Naive thymus-derived CD4-positive, alpha-beta T cell (primary cell): ENCODE results near the gene FPR1. TPM values are rescaled to one million over a fixed set of nuclear protein-coding genes. Genes with fewer than 3 reads are reported as not detected.
A peak's percentile ranks its signal among the peaks of the same experiment; 100 is the strongest.

Experiments used
- ATAC-seq: fragments of 150-1000 bp; cut with Tn5 transposase; 2 replicates; pipeline ENCODE4 v1.10.0; 2021; ENCODE audit warnings: mild to moderate bottlenecking, moderate library complexity
- CTCF ChIA-PET: fragments of 350-600 bp; sonication (Branson Sonifier 250); formaldehyde crosslinking; loops from one replicate; lab custom pipeline; 2021; ENCODE audit warnings: antibody characterized with exemption; lab: Charles Lee
- POLR2A ChIA-PET: fragments of 350-600 bp; sonication (Branson Sonifier 250); formaldehyde crosslinking; loops from one replicate; lab custom pipeline; 2021; ENCODE audit warnings: antibody characterized with exemption, inconsistent platforms; lab: Charles Lee
- DNase-seq, 9 donors: peaks; one replicate each; pipeline versions ENCODE4 v3.0.0 to v3.0.0-alpha.2; 2020 to 2022; ENCODE audit warnings: mixed read lengths in 1 of 9
- H3K27ac ChIP-seq: one replicate; pipeline ENCODE4 v1.7.0; 2013; ENCODE audit warnings: mild to moderate bottlenecking, low read depth, low read length, moderate library complexity
- H3K27me3 ChIP-seq, 2 donors: one replicate each; pipeline ENCODE4 v1.7.0; 2013; ENCODE audit warnings: low read length in 2 of 2, mild to moderate bottlenecking in 2 of 2, moderate library complexity in 2 of 2; ENCODE audit not compliant: control insufficient read depth in 2 of 2, insufficient read depth in 2 of 2
- H3K36me3 ChIP-seq, 3 experiments: 1 replicate in 2 of 3; 2 replicates in 1 of 3; pipeline ENCODE4 v1.7.0; 2013; ENCODE audit warnings: low read length in 3 of 3, mild to moderate bottlenecking in 3 of 3, moderate library complexity in 1 of 3; ENCODE audit not compliant: insufficient read depth in 3 of 3, control insufficient read depth in 2 of 3
- H3K4me1 ChIP-seq, 2 donors: one replicate each; pipeline ENCODE4 v1.7.0; 2013; ENCODE audit warnings: low read length in 2 of 2, mild to moderate bottlenecking in 2 of 2, moderate library complexity in 1 of 2; ENCODE audit not compliant: control insufficient read depth in 2 of 2, insufficient read depth in 2 of 2
- H3K4me3 ChIP-seq: 2 replicates; pipeline ENCODE4 v1.7.0; 2013; ENCODE audit warnings: mild to moderate bottlenecking, low read length
- H3K9me3 ChIP-seq, 3 experiments: 1 replicate in 2 of 3; 2 replicates in 1 of 3; pipeline ENCODE4 v1.7.0; 2013; ENCODE audit warnings: low read length in 3 of 3; ENCODE audit not compliant: control insufficient read depth in 2 of 3
- H3K27ac Mint-ChIP-seq, 9 donors: one replicate each; pipeline ENCODE4 v1.8.0; 2020 to 2022; ENCODE audit warnings: mixed read lengths in 9 of 9, mild to moderate bottlenecking in 8 of 9, moderate library complexity in 5 of 9, inconsistent platforms in 2 of 9
- H3K27me3 Mint-ChIP-seq, 5 donors: one replicate each; pipeline ENCODE4 v1.8.0; 2021 to 2022; ENCODE audit warnings: mixed read lengths in 5 of 5, mild to moderate bottlenecking in 1 of 5
- H3K36me3 Mint-ChIP-seq, 5 donors: one replicate each; pipeline ENCODE4 v1.8.0; 2020 to 2022; ENCODE audit warnings: mixed read lengths in 5 of 5, mild to moderate bottlenecking in 3 of 5, inconsistent platforms in 1 of 5
- H3K4me1 Mint-ChIP-seq, 7 donors: one replicate each; pipeline ENCODE4 v1.8.0; 2020 to 2022; ENCODE audit warnings: mixed read lengths in 7 of 7, mild to moderate bottlenecking in 3 of 7, inconsistent platforms in 1 of 7
- H3K4me3 Mint-ChIP-seq, 10 donors: one replicate each; pipeline ENCODE4 v1.8.0; 2020 to 2022; ENCODE audit warnings: mild to moderate bottlenecking in 10 of 10, mixed read lengths in 10 of 10, moderate library complexity in 6 of 10, inconsistent platforms in 2 of 10
- H3K9me3 Mint-ChIP-seq, 11 donors: one replicate each; pipeline ENCODE4 v1.8.0; 2020 to 2022; ENCODE audit warnings: mixed read lengths in 11 of 11, mild to moderate bottlenecking in 4 of 11, inconsistent platforms in 1 of 11, moderate library complexity in 1 of 11
- intact Hi-C, 2 donors: fragments of 100-400 bp; cut with micrococcal nuclease; formaldehyde crosslinking; loops; one replicate each; pipeline ENCODE4 v1.15.1; 2023
- polyA plus RNA-seq, 2 donors: library from polyadenylated mRNA; unstranded; fragments of 300-500 nt; fragmentation: Illumina TruSeq; gene quantifications; one replicate each; pipeline ENCODE4 v1.2.3, GENCODE V29; 2021
- total RNA-seq, 6 experiments: library from RNA in 5 of 6; stranded (reverse) in 5 of 6; gene quantifications; 1 replicate in 5 of 6; 2 replicates in 1 of 6; pipeline ENCODE4 v1.2.3 and lab custom pipeline; 2021 to 2026

FPR1 gene
- total and polyA plus RNA-seq, 7 experiments from 2014 or later = 0.24 to 68.2 (median 0.38) TPM; not detected in 1

DNA sequence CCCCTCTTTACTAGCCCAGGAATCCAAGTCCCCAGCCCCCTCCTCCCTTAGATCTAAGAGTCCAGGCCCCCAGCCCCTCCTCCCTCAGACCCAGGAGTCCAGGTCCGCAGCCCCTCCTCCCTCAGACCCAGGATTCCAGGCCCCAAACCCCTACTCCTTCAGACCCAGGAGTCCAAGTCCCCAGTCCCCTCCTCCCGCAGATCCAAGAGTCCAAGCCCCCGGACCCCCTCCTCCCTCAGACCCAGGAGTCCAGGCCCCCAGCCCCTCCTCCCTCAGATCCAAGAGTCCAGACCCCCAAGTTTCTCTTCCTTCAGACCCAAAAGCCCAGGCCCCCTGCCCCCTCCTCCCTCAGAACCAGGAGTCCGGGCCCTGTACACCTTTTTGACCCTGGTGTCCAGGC, 47.1 kb downstream of the FPR1 start:
- H3K4me1 Mint-ChIP-seq = peaks cover 29 to 50% (median 43%) of the 10 kb centered on the region in 7 donors
- ATAC-seq (no peak), DNase-seq (no peak)
- Histone ChIP-seq H3K27me3 (no peaks in the 10 kb centered on the region), H3K4me1 (peaks cover 3 to 9% of the 10 kb centered on the region in 2 donors), H3K4me3 (peak overlapping the region; percentile 98), H3K27ac (peak overlapping the region; percentile 99), H3K36me3 (peaks cover 0 to 9% (median 0%) of the 10 kb centered on the region in 3 experiments), H3K9me3 (no peaks in the 10 kb centered on the region)
- peaks cover 0 to 4% (median 0%) of the 10 kb centered on the region in 11 donors for H3K9me3 Mint-ChIP-seq
- intact Hi-C loops = loop anchor here (1.0 to 10.0 kb wide), 10 partner anchors 14 to 980 kb away; partner anchors contain the start of genes CLEC11A (in 1 of the 2), PPP2R1A (in 1 of the 2) and ZNF175 (in 1 of the 2)
- H3K27ac Mint-ChIP-seq = peak overlapping the region; percentile 87 to 95 (median 91)
- peaks cover 0 to 29% (median 21%) of the 10 kb centered on the region in 5 donors for H3K36me3 Mint-ChIP-seq
- peaks cover 0 to 8% (median 0%) of the 10 kb centered on the region in 5 donors for H3K27me3 Mint-ChIP-seq
- POLR2A ChIA-PET = interaction anchor here (1.3 to 1.5 kb wide), 3 partner anchors 15 to 110 kb away, joined by 3 to 12 read pairs (median 5); no protein-coding TSS in a partner anchor
- H3K4me3 Mint-ChIP-seq = peak overlapping the region; percentile 82 to 92 (median 90)
- CTCF ChIA-PET = interaction anchor here (0.5 to 2.4 kb wide), 3 partner anchors 10 to 1356 kb away, joined by 3 to 10 read pairs (median 3); no protein-coding TSS in a partner anchor

DNA sequence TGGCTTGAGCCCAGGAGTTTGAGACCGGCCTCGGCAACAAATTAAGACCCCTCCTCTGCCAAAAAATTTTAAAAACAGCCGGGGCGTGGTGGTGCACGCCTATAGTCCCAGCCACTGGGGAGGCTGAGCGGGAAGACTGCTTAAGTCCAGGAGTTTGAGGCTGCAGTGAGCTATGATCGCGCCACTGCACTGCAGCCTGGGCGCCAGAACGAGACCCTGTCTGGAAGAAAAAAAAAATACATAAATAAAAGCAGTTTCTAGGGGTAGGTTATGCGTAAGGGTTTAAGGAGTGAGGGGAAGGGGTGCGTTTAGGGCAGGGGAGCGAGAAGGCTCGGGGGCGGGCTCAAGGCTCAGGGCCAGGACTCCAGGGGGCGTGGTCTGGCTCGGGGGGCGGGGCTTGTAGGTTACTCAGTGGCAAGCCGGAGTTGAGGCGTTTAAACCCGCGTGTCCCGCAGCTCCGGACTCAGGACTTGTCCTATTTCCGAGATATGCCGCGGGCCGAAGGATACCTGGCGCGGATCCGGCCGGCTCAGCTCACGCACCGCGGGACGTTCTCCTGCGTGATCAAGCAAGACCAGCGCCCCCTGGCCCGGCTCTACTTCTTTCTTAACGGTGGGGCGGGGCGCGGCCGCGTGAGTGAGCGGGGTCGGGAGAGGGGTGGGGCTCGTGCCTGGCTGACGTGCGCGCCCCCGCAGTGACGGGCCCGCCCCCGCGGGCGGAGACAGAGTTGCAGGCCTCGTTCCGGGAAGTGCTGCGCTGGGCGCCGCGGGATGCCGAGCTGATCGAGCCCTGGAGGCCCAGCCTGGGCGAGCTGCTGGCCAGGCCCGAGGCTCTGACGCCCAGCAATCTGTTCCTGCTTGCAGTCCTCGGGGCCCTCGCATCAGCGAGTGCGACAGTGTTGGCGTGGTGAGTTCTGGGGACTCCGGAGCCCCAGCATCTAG, 47.8 kb downstream of the FPR1 start:
- ATAC-seq = peak; percentile 98
- peak overlapping the region; percentile 98 for H3K4me3 ChIP-seq
- Mint-ChIP-seq H3K27me3 (peaks cover 0 to 7% (median 0%) of the 10 kb centered on the region in 5 donors), H3K9me3 (peaks cover 0 to 3% (median 0%) of the 10 kb centered on the region in 11 donors), H3K27ac (peak overlapping the region; percentile 87 to 95 (median 91)), H3K4me3 (peak overlapping the region; percentile 82 to 92 (median 90)), H3K36me3 (peaks cover 0 to 29% (median 21%) of the 10 kb centered on the region in 5 donors), H3K4me1 (peaks cover 29 to 50% (median 43%) of the 10 kb centered on the region in 7 donors)
- H3K4me1 ChIP-seq = peaks cover 3 to 9% of the 10 kb centered on the region in 2 donors
- no peaks in the 10 kb centered on the region for H3K9me3 ChIP-seq
- peak; percentile 95 to 98 (median 97) for DNase-seq
- H3K36me3 ChIP-seq = peaks cover 0 to 9% (median 0%) of the 10 kb centered on the region in 3 experiments
- CTCF ChIA-PET = interaction anchor here (0.5 to 2.4 kb wide), 4 partner anchors 9 to 1357 kb away, joined by 3 to 10 read pairs (median 3); no protein-coding TSS in a partner anchor
- intact Hi-C loops = loop anchor here (1.0 to 10.0 kb wide), 11 partner anchors 14 to 1817 kb away; partner anchors contain the start of genes CLEC11A (in 1 of the 2), PPP2R1A (in 1 of the 2) and ZNF175 (in 1 of the 2)
- no peaks in the 10 kb centered on the region for H3K27me3 ChIP-seq
- POLR2A ChIA-PET = interaction anchor here (1.3 to 1.5 kb wide), 3 partner anchors 14 to 110 kb away, joined by 3 to 12 read pairs (median 5); no protein-coding TSS in a partner anchor
- peak overlapping the region; percentile 99 for H3K27ac ChIP-seq

DNA sequence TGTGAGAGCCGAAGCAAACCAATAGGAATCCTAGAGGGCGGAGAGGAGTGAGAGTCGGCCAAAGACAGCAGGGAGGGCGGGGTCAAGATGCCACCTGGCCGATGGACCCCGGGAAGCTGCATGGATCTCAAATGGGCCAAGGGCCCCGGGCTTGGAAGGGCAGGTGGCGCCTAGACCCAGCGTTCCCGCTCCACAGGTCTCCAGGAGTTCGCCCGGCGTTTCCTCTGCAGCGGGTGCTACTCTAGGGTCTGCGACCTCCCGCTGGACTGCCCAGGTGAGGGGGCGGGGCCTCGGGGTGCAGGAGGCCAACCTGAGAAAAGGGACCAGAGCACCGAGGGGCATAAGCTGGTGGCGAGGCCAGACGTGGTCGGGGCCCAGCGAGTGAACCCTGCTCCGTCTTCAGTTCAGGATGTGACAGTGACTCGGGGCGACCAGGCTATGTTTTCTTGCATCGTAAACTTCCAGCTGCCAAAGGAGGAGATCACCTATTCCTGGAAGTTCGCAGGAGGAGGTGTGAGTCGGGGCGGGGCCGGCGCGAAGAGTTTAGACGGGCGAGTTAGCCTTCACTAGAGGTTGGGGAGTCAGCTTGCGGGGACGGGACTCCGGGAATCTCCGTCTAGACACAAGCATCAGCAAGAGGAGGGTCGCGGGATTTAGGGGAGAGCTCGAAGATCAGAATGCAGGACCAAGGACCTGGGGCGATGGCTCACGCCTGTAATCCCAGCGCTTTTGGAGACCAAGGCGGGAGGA, 48.7 kb downstream of the FPR1 start:
- Mint-ChIP-seq H3K4me3 (peak overlapping the region; percentile 82 to 92 (median 90)), H3K36me3 (peaks cover 0 to 33% (median 17%) of the 10 kb centered on the region in 5 donors), H3K27ac (peak overlapping the region; percentile 71 to 95 (median 91)), H3K27me3 (peaks cover 0 to 7% (median 0%) of the 10 kb centered on the region in 5 donors), H3K9me3 (peaks cover 0 to 3% (median 0%) of the 10 kb centered on the region in 11 donors), H3K4me1 (peaks cover 29 to 46% (median 35%) of the 10 kb centered on the region in 7 donors)
- peak in 3 of 9 donors; percentile 12 to 23 (median 13) for DNase-seq
- Histone ChIP-seq H3K27ac (peak overlapping the region; percentile 99), H3K36me3 (peaks cover 0 to 9% (median 0%) of the 10 kb centered on the region in 3 experiments), H3K27me3 (no peaks in the 10 kb centered on the region), H3K9me3 (no peaks in the 10 kb centered on the region), H3K4me1 (peaks cover 3 to 9% of the 10 kb centered on the region in 2 donors), H3K4me3 (peak overlapping the region; percentile 98)
- intact Hi-C loops = loop anchor here (1.0 to 10.0 kb wide), 7 partner anchors 13 to 1818 kb away; partner anchors contain the start of genes CLEC11A (in 1 of the 2) and PPP2R1A (in 1 of the 2)
- CTCF ChIA-PET = interaction anchor here (0.6 to 2.4 kb wide), 3 partner anchors 9 to 226 kb away, joined by 3 to 10 read pairs (median 3); no protein-coding TSS in a partner anchor
- no peak for ATAC-seq
- POLR2A ChIA-PET = interaction anchor here (1.3 to 1.5 kb wide), 3 partner anchors 13 to 109 kb away, joined by 3 to 12 read pairs (median 5); no protein-coding TSS in a partner anchor

DNA sequence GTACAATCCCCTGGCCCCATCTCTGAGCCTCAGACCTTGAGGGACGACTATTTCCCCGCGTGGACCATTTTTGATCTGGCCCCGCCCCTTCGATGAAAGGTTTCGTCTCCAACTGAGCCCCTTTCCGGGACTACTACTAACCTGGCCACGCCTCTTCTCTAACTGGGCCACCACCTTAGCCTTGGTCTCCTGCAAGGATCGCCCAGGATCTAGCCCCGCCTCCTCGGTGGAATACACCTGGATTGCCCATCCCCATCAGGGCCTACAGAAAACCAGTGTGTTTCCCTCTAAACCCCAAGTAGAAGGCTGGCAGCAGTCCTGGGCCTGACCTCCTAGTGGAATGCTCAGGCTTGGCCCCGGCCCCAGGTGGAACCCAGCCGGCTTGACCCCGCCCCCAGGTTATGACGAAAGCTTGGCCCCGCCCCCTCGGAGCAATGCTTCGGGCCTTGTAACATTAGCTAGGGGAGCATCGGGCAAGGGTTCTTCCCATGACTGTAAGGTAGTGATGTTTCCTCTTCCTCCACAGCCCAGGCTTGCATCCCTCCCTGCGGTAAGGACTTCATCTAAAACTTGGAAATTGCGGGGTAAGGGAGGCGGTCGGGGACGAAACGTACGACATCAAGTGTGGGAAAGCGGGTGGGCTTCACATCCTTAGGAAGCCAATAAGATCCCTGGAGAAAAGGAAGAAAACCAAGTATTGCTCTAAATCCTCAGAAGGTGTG, 49.4 kb downstream of the FPR1 start:
- peaks cover 0 to 7% (median 0%) of the 10 kb centered on the region in 5 donors for H3K27me3 Mint-ChIP-seq
- peak in 6 of 9 donors; percentile 23 to 46 (median 34) for DNase-seq
- ChIA-PET POLR2A (no interaction called here), CTCF (no interaction called here)
- no peak overlapping the region for H3K4me3 ChIP-seq
- peaks cover 0 to 3% (median 0%) of the 10 kb centered on the region in 11 donors for H3K9me3 Mint-ChIP-seq
- no peaks in the 10 kb centered on the region for H3K27me3 ChIP-seq
- no peak for ATAC-seq
- H3K36me3 ChIP-seq = peaks cover 0 to 9% (median 0%) of the 10 kb centered on the region in 3 experiments
- H3K4me3 Mint-ChIP-seq = peak overlapping the region; percentile 81 to 92 (median 90)
- H3K9me3 ChIP-seq = no peaks in the 10 kb centered on the region
- H3K4me1 Mint-ChIP-seq = peaks cover 29 to 46% (median 35%) of the 10 kb centered on the region in 7 donors
- intact Hi-C loops = loop anchor here (2.0 to 10.0 kb wide), 6 partner anchors 110 to 1819 kb away; partner anchors contain the start of genes CLEC11A (in 1 of the 2) and PPP2R1A (in 1 of the 2)
- peak overlapping the region in 8 of 9 donors; percentile 13 to 93 (median 88) for H3K27ac Mint-ChIP-seq
- peaks cover 3 to 9% of the 10 kb centered on the region in 2 donors for H3K4me1 ChIP-seq
- H3K36me3 Mint-ChIP-seq = peaks cover 0 to 34% (median 19%) of the 10 kb centered on the region in 5 donors
- no peak overlapping the region for H3K27ac ChIP-seq

DNA sequence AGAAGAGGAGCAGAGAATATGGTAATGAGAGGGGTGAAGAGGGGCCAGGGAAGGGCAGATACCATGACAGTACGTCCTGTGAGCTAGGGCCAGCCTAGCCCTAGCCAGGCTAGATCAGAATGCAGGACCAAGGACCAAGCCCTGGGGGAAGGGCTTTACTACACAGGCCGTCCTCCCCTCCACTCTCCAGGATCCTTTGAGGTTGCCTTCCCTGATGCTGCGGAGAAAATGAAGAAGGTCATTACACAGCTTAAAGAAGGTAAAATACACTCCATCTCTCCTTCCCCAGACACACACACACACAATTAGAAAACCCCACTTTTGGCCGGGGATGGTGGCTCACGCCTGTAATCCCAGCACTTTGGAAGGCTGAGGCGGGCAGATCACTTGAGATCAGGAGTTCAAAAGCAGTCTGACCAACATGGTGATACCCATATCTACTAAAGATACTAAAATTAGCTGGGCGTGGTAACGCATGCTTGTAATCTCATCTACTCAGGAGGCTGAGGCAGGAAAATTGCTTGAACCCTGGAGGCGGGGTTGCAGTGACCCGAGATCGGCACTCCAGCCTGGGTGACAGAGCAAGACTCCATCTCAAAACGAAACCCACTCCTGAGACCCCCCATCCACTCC, 50.1 kb downstream of the FPR1 start:
- POLR2A ChIA-PET = interaction anchor here (0.6 kb wide), 1 partner anchor 67 kb away, joined by 4 read pairs; no protein-coding TSS in a partner anchor
- peaks cover 29 to 41% (median 34%) of the 10 kb centered on the region in 7 donors for H3K4me1 Mint-ChIP-seq
- peaks cover 0 to 7% (median 0%) of the 10 kb centered on the region in 5 donors for H3K27me3 Mint-ChIP-seq
- Histone ChIP-seq H3K36me3 (peaks cover 0 to 5% (median 0%) of the 10 kb centered on the region in 3 experiments), H3K27me3 (no peaks in the 10 kb centered on the region), H3K4me1 (peaks cover 3 to 9% of the 10 kb centered on the region in 2 donors), H3K4me3 (no peak overlapping the region), H3K27ac (no peak overlapping the region), H3K9me3 (no peaks in the 10 kb centered on the region)
- H3K4me3 Mint-ChIP-seq = peak overlapping the region in 6 of 10 donors; percentile 8 to 49 (median 22)
- peaks cover 0 to 32% (median 17%) of the 10 kb centered on the region in 5 donors for H3K36me3 Mint-ChIP-seq
- DNase-seq (no peak), ATAC-seq (no peak)
- H3K27ac Mint-ChIP-seq = peak overlapping the region in 5 of 9 donors; percentile 20 to 43 (median 32)
- H3K9me3 Mint-ChIP-seq = peaks cover 0 to 3% (median 0%) of the 10 kb centered on the region in 11 donors
- intact Hi-C loops = loop anchor here (2.0 to 10.0 kb wide), 6 partner anchors 109 to 1819 kb away; partner anchors contain the start of genes CLEC11A (in 1 of the 2) and PPP2R1A (in 1 of the 2)
- CTCF ChIA-PET = interaction anchor here (0.6 kb wide), 1 partner anchor 42 kb away, joined by 3 read pairs; no protein-coding TSS in a partner anchor
